ENCODE data around the gene BANF2.

DNA sequence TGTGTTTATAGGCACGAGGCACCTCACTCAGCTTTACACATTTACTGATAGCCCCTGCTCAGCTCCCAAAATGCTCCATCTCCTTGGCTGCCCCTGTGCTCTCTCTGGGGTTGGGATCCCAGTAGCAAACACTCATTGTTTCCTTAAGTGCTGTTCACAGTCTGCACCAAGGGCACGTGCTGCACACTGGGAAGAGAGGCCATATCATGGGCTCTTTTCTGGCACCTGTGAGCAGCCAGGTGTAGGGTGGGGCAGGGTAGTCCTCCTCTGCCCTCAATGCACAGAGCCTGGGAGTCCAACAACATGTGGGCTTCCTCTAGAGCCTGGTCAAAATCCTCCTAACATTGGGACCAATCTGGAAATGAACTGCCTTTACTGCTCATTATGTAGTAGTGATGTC, 67.9 kb downstream of the BANF2 start:
- TF ChIP-seq POLR2A (IDR thresholded peaks at IDR 0.05) (no peak), POLR2AphosphoS5 (IDR thresholded peaks at IDR 0.05; ENCODE audit: insufficient read depth in 1 of 2, low read depth in 1 of 2) (no peak)

Measured in vagina (tissue), 2 donors.